HepG2 (cell line): ENCODE results near the gene TNFAIP6. TPM values are rescaled to one million over a fixed set of nuclear protein-coding genes. Genes with fewer than 3 reads are reported as not detected.

Source experiments
- ATAC-seq: fragments of 200-7000 bp; cut with Tn5 transposase; 3 replicates; pipeline ENCODE4 v1.9.1; 2020; ENCODE audit warnings: mild to moderate bottlenecking, moderate library complexity
- BruUV-seq: library from RNA; stranded (reverse); fragments of 400-500 nt; replicated peaks from 2 replicates; lab custom pipeline; 2021; lab: Mats Ljungman, UMichigan
- CTCF ChIA-PET: fragments of 300-600 bp; formaldehyde crosslinking; extraction: SDS; loops from one replicate; lab custom pipeline; 2021; ENCODE audit warnings: low total read pairs, inconsistent platforms, low intra/inter-chr PET ratio; lab: Yijun Ruan, JAX
- POLR2A ChIA-PET: fragments of 350-600 bp; sonication (Branson Sonifier 250); formaldehyde crosslinking; loops from one replicate; lab custom pipeline; 2020; ENCODE audit warnings: antibody characterized with exemption, inconsistent platforms; lab: Yijun Ruan, JAX
- DNase-seq: peaks from one replicate; pipeline ENCODE4 v3.0.0-alpha.2; 2015; ENCODE audit warnings: low spot score
- FAIRE-seq: peaks from 3 replicates; lab custom pipeline; 2011; peaks lifted over from hg19 to GRCh38; lab: Jason Lieb, UNC
- H2AFZ ChIP-seq: one replicate; pipeline ENCODE4 v1.6.1; 2011; ENCODE audit warnings: low read length, inconsistent platforms
- H3K27ac ChIP-seq: fragments of 300-600 bp; 3 replicates; pipeline ENCODE4 v1.8.0; 2011; ENCODE audit warnings: mixed run types, mild to moderate bottlenecking, mixed read lengths, low read length, inconsistent platforms; ENCODE audit not compliant: insufficient read depth; ENCODE audit errors: extremely low read length
- H3K27me3 ChIP-seq, 2 experiments: fragments of 200-600 bp in 1 of 2; 2 replicates in 1 of 2; 3 replicates in 1 of 2; pipeline versions ENCODE4 v1.6.0 to v1.8.0; 2011; ENCODE audit warnings: low read length in 2 of 2, mild to moderate bottlenecking in 2 of 2, moderate library complexity in 2 of 2, inconsistent platforms in 1 of 2; ENCODE audit not compliant: insufficient read depth in 2 of 2, control insufficient read depth in 1 of 2
- H3K36me3 ChIP-seq, 2 experiments: fragments of 200-600 bp in 1 of 2; replicated peaks in 1 of 2; 2 replicates in 1 of 2; 3 replicates in 1 of 2; pipeline versions ENCODE4 v1.5.1 to v1.8.0; 2011; ENCODE audit warnings: low read length in 2 of 2, inconsistent platforms in 1 of 2; ENCODE audit not compliant: insufficient read depth in 2 of 2, control insufficient read depth in 1 of 2
- H3K4me1 ChIP-seq: 2 replicates; pipeline ENCODE4 v1.5.1; 2012; ENCODE audit warnings: low read length, inconsistent platforms; ENCODE audit not compliant: insufficient read depth
- H3K4me2 ChIP-seq: 2 replicates; pipeline ENCODE4 v1.6.0; 2011; ENCODE audit warnings: low read depth, low read length, inconsistent platforms
- H3K4me3 ChIP-seq, 3 experiments: fragments of 200-600 bp in 1 of 3; sonication (generic), shearing (Covaris generic) in 1 of 3; replicated peaks in 1 of 3; 2 replicates each; pipeline ENCODE4 v1.5.1; 2011 to 2016; ENCODE audit warnings: low read length in 3 of 3, inconsistent platforms in 2 of 3, low read depth in 2 of 3, mild to moderate bottlenecking in 2 of 3, control low read depth in 1 of 3, mixed read lengths in 1 of 3; ENCODE audit not compliant: insufficient read depth in 1 of 3
- H3K79me2 ChIP-seq: one replicate; pipeline ENCODE4 v1.6.1; 2011; ENCODE audit warnings: low read length, inconsistent platforms; ENCODE audit not compliant: insufficient read depth
- H3K9ac ChIP-seq: 2 replicates; pipeline ENCODE4 v1.6.0; 2011; ENCODE audit warnings: mild to moderate bottlenecking, low read depth, low read length, inconsistent platforms; ENCODE audit not compliant: insufficient read depth
- H3K9me3 ChIP-seq: 2 replicates; pipeline ENCODE4 v1.5.1; 2012; ENCODE audit warnings: mild to moderate bottlenecking, low read length
- H4K20me1 ChIP-seq: 2 replicates; pipeline ENCODE4 v1.6.0; 2011; ENCODE audit warnings: inconsistent platforms, mild to moderate bottlenecking, low read length, moderate library complexity; ENCODE audit not compliant: insufficient read depth
- CCDC6 ChIP-seq: sonication (generic); formaldehyde crosslinking; IDR thresholded peaks from 2 replicates; pipeline ENCODE4 v1.8.1; 2022; ENCODE audit warnings: mild to moderate bottlenecking, missing genetic modification reagents, moderate library complexity
- CREM ChIP-seq, 2 experiments: sonication (generic) in 1 of 2; formaldehyde crosslinking in 1 of 2; IDR thresholded peaks; 2 replicates each; pipeline versions ENCODE4 v1.4.0 to v1.6.1; 2016 to 2020; ENCODE audit warnings: antibody characterized with exemption in 1 of 2, mild to moderate bottlenecking in 1 of 2, missing genetic modification reagents in 1 of 2
- EP300 ChIP-seq, 3 experiments: sonication (generic) in 1 of 3; formaldehyde crosslinking in 1 of 3; IDR thresholded peaks; 2 replicates each; pipeline versions ENCODE4 v1.5.1 to v1.6.1; 2011 to 2020; ENCODE audit warnings: low read depth in 2 of 3, low read length in 2 of 3, borderline replicate concordance in 1 of 3, improper control_type of control experiment in 1 of 3, mild to moderate bottlenecking in 1 of 3, missing genetic modification reagents in 1 of 3, moderate library complexity in 1 of 3
- HMG20B ChIP-seq: conservative IDR thresholded peaks from 2 replicates; pipeline ENCODE4 v1.6.1; 2016; ENCODE audit warnings: missing genetic modification reagents, missing compliant biosample characterization
- MAF1 ChIP-seq: sonication (generic); formaldehyde crosslinking; IDR thresholded peaks from 2 replicates; pipeline ENCODE4 v1.5.0; 2020; ENCODE audit warnings: missing genetic modification reagents, borderline replicate concordance
- SIX1 ChIP-seq: sonication (generic); formaldehyde crosslinking; IDR thresholded peaks from 2 replicates; pipeline ENCODE4 v1.4.0; 2020; ENCODE audit warnings: missing genetic modification reagents, borderline replicate concordance
- TGIF2 ChIP-seq: IDR thresholded peaks from 2 replicates; pipeline ENCODE4 v1.6.1; 2016; ENCODE audit warnings: control low read depth, missing compliant biosample characterization
- ZBTB21 ChIP-seq: sonication (generic); formaldehyde crosslinking; IDR thresholded peaks from 2 replicates; pipeline ENCODE4 v1.4.0; 2020; ENCODE audit warnings: missing genetic modification reagents
- ZBTB42 ChIP-seq: sonication (generic); formaldehyde crosslinking; IDR thresholded peaks from 2 replicates; pipeline ENCODE4 v1.5.0; 2020; ENCODE audit warnings: mild to moderate bottlenecking, missing genetic modification reagents
- ZFP41 ChIP-seq: sonication (generic); formaldehyde crosslinking; IDR thresholded peaks from 2 replicates; pipeline ENCODE4 v1.4.0; 2020; ENCODE audit warnings: mild to moderate bottlenecking, missing genetic modification reagents, borderline replicate concordance
- ZNF17 ChIP-seq: sonication (generic); formaldehyde crosslinking; IDR thresholded peaks from 2 replicates; pipeline ENCODE4 v1.5.0; 2020; ENCODE audit warnings: mild to moderate bottlenecking, missing genetic modification reagents
- ZNF335 ChIP-seq: sonication (generic); formaldehyde crosslinking; IDR thresholded peaks from 2 replicates; pipeline ENCODE4 v1.4.0; 2020; ENCODE audit warnings: missing genetic modification reagents
- ZNF362 ChIP-seq: sonication (generic); formaldehyde crosslinking; IDR thresholded peaks from 2 replicates; pipeline ENCODE4 v1.4.0; 2020; ENCODE audit warnings: missing genetic modification reagents, mild to moderate bottlenecking, borderline replicate concordance
- ZNF710 ChIP-seq: sonication (generic); formaldehyde crosslinking; IDR thresholded peaks from 2 replicates; pipeline ENCODE4 v1.5.0; 2020; ENCODE audit warnings: mild to moderate bottlenecking, missing genetic modification reagents, borderline replicate concordance
- ZNF724P ChIP-seq: sonication (generic); formaldehyde crosslinking; IDR thresholded peaks from 2 replicates; pipeline ENCODE4 v1.8.0; 2022; ENCODE audit warnings: missing genetic modification reagents, borderline replicate concordance
- ZNF790 ChIP-seq: sonication (generic); formaldehyde crosslinking; IDR thresholded peaks from 2 replicates; pipeline ENCODE4 v1.8.0; 2022; ENCODE audit warnings: missing genetic modification reagents, mild to moderate bottlenecking, borderline replicate concordance
- in situ Hi-C: cut with HindIII; loops from 2 replicates; pipeline ENCODE4 v1.10.0; 2017; ENCODE audit warnings: low pct_unique_long_range_greater_than_20kb; ENCODE audit not compliant: extremely low pct_ligation_motif_present
- intact Hi-C: fragments of 100-400 bp; cut with micrococcal nuclease; formaldehyde crosslinking; loops from one replicate; pipeline ENCODE4 v1.10.0; 2022; ENCODE audit not compliant: unreplicated experiment
- polyA plus RNA-seq, 8 experiments: library from polyadenylated mRNA; depleted of rRNA in 3 of 8; stranded (reverse) in 7 of 8; unstranded in 1 of 8; fragments of >200 nt; fragmentation: Illumina TruSeq in 4 of 8; extraction: Trizol in 4 of 8; gene quantifications; 2 replicates each; pipeline versions ENCODE4 v1.2.1 to v1.2.3, GENCODE V29; 2011 to 2016; ENCODE audit warnings: low read depth in 4 of 8, missing spikeins in 1 of 8, mixed read lengths in 1 of 8; ENCODE audit not compliant: insufficient read depth in 1 of 8
- total RNA-seq, 5 experiments: library from RNA; depleted of rRNA; stranded (reverse); fragments of >200 nt; fragmentation: Illumina TruSeq; extraction: Trizol; gene quantifications; 2 replicates each; pipeline ENCODE4 v1.2.3, GENCODE V29; 2016; ENCODE audit warnings: low read depth in 1 of 5
- TF ChIP-seq, protein P1 (sequence below): sonication (generic); formaldehyde crosslinking; IDR thresholded peaks from 2 replicates; pipeline ENCODE4 v1.4.0; 2020; ENCODE audit warnings: missing genetic modification reagents, borderline replicate concordance

TNFAIP6 gene
- total and polyA plus RNA-seq, 2 of the 13 experiments (the other 11 are each of a cell fraction or from before 2014, with no cell fraction given) = not detected

GRCh38 chr2:151405376-151405775, 48.0 kb downstream of the TNFAIP6 start (continued):
- TF ChIP-seq CREM (IDR thresholded peaks at IDR 0.05) (no peak), CREM (CRISPR knock-in tag; IDR thresholded peaks at IDR 0.05) (no peak), EP300 (IDR thresholded peaks at IDR 0.05; ENCODE audit: low read depth in 2 of 2, low read length in 2 of 2) (no peak), EP300 (CRISPR knock-in tag; IDR thresholded peaks at IDR 0.05; ENCODE audit: borderline replicate concordance) (no peak), ZNF790 (CRISPR knock-in tag) (no peak), ZNF335 (CRISPR knock-in tag) (no peak), SIX1 (CRISPR knock-in tag) (no peak), ZNF710 (CRISPR knock-in tag) (no peak)

DNA sequence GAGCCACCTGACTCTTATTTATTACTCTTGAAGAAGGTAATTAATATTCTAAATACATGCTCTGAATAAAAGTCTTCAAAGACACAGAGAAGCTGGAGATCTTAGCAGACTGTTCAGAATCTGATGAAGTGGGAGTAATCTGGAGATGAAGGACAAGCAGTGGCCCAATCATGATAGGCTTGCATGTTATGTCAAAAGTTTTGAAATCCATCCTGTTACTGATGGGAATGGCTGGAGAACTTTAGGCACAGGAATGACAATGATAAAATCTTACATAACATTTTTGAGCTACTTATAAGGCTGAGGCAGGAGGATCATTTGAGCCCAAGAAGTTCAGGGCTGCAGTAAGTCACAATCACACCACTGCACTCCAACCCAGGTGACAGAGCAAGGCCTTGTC, 49.9 kb downstream of the TNFAIP6 start:
- Histone ChIP-seq H3K27me3 (no peaks in the 10 kb centered on the region), H2AFZ (no peak overlapping the region), H4K20me1 (no peaks in the 10 kb centered on the region), H3K9me3 (no peaks in the 10 kb centered on the region), H3K36me3 (peaks cover 1 to 8% of the 10 kb centered on the region in 2 experiments; a peak in 2 of 5 replicates), H3K79me2 (peaks cover 22% of the 10 kb centered on the region), H3K4me3 (no peak overlapping the region), H3K4me1 (peaks cover 20% of the 10 kb centered on the region), H3K9ac (no peak overlapping the region), H3K27ac (no peak overlapping the region), H3K4me2 (no peak overlapping the region)
- intact Hi-C loops (no loop called here), in situ Hi-C loops (no loop called here)
- no peak for ATAC-seq
- POLR2A ChIA-PET = no interaction called here
- no peak for DNase-seq
- BruUV-seq = no TSS peak
- CTCF ChIA-PET = no interaction called here
- no peak for FAIRE-seq
- TF ChIP-seq ZNF17 (CRISPR knock-in tag) (no peak), ZNF724P (CRISPR knock-in tag) (no peak), HMG20B (CRISPR knock-in tag) (no peak), ZBTB42 (no peak), ZBTB21 (CRISPR knock-in tag) (no peak), ZFP41 (CRISPR knock-in tag) (no peak), ZNF362 (CRISPR knock-in tag) (no peak), TGIF2 (CRISPR knock-in tag) (no peak), MAF1 (no peak), CCDC6 (no peak)
- TF ChIP-seq, protein P1, sequence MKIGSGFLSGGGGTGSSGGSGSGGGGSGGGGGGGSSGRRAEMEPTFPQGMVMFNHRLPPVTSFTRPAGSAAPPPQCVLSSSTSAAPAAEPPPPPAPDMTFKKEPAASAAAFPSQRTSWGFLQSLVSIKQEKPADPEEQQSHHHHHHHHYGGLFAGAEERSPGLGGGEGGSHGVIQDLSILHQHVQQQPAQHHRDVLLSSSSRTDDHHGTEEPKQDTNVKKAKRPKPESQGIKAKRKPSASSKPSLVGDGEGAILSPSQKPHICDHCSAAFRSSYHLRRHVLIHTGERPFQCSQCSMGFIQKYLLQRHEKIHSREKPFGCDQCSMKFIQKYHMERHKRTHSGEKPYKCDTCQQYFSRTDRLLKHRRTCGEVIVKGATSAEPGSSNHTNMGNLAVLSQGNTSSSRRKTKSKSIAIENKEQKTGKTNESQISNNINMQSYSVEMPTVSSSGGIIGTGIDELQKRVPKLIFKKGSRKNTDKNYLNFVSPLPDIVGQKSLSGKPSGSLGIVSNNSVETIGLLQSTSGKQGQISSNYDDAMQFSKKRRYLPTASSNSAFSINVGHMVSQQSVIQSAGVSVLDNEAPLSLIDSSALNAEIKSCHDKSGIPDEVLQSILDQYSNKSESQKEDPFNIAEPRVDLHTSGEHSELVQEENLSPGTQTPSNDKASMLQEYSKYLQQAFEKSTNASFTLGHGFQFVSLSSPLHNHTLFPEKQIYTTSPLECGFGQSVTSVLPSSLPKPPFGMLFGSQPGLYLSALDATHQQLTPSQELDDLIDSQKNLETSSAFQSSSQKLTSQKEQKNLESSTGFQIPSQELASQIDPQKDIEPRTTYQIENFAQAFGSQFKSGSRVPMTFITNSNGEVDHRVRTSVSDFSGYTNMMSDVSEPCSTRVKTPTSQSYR = no peak
